GM18519 (cell line): ENCODE measurements around the gene TRIO.

Experiments
- ATAC-seq: cut with Tn5 transposase; IDR thresholded peaks from one replicate; pipeline ENCODE4 v1.9.1; 2021; ENCODE audit warnings: mild to moderate bottlenecking, moderate library complexity; ENCODE audit not compliant: unreplicated experiment, low FRiP score

TRIO gene

GRCh38 chr5:14256756-14257393, 113.7 kb downstream of the TRIO start:
- ATAC-seq: no peak

DNA sequence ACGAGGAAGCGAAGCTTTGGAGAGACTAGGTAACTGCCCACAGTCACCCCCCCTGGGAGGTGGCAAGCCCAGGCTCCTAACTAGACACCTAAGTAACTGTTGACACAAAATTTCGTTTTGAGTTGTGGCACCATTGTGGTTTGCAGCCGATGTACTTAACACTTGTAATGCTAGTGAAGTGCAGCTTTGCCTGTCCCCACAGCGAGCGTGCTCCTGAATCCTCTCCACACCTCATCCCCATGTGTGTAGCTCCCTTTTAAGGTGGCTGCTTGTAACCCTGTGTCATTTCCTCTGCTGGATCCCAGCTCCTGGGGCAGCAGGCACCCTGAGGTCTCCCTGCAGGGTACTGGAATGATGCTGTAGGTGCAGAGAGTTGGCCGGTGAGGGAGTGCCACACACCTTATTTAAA, 114.9 kb downstream of the TRIO start:
- peak; percentile 55 for ATAC-seq

GRCh38 chr5:14258840-14259239, 115.7 kb downstream of the TRIO start:
- peak; percentile 31 for ATAC-seq

GRCh38 chr5:14260637-14261036, 117.5 kb downstream of the TRIO start:
- no peak for ATAC-seq

DNA sequence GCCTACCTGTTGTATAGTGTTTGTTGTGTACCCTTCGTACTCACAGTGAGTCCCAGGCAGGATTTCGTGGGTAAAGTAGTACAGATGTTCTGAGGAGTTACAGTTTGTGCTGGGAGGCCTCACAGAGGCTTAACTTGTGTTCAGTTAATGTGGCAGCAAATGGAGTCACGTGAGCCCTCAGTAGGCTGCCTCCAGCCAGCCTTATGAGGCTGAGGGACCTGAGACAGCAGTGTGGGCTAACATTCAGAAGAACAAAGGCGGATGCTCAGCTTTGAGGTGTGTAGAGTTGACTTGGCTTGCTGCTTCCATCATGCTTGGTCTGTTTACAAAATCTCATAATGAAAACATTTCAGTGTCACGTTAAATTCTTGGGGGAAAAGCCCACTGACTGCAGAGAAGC, 118.1 kb downstream of the TRIO start:
- peak; percentile 33 for ATAC-seq

GRCh38 chr5:14261856-14262611, 118.9 kb downstream of the TRIO start:
- ATAC-seq: no peak

GRCh38 chr5:14263113-14263512, 120.0 kb downstream of the TRIO start:
- ATAC-seq: no peak

DNA sequence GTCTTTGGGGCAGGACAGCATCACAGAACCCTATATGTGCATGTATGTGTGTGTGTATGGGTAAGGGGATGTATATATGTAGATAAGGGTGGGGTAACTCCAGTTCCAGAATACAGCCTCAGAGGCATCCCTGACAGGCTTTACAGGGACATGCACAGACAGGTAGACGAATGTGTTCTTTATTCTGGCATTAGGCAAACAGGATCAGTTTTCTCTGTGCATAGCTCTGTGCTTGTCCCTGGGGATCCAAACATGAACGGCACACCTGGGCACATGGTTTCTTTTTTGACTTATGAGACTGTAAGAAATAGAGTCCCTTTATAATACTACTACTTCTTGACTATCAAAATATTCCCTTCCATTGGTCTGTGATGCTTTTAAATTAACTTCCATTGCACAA, 120.6 kb downstream of the TRIO start:
- ATAC-seq: no peak

DNA sequence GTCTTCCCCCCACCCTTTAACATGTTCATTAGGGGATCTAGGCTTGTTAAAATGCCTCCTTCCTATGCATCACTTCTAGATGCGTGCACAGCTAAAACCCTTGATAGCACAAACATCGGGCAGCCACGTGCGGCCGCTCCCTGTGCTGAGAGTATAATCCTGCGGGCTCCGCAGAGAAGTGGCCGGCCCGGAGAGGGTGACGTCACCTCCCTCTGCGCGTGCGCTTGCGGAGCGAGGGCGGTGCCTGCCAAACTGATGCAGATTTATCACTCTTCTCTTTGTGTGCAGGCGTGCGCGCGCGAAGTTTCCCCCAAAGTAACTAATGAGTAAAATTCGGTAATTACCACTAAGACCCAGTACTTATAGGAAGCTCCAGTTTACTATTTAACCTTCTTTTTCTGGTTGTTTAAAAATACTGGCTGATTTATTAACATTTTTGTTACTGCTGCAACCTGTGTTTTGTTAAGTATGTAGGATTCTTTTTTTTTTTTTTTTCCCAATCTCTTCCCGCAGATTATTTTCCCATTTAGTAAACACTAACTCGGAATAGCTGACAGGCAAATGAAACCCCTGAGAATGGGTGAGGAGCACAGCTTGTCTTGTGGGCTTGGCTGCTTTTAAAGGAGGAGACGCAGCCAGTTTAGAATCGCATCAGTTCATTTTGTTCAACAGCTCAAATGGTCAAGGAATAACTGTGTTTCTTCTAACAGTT, 121.6 kb downstream of the TRIO start:
- ATAC-seq: peak; percentile 76

DNA sequence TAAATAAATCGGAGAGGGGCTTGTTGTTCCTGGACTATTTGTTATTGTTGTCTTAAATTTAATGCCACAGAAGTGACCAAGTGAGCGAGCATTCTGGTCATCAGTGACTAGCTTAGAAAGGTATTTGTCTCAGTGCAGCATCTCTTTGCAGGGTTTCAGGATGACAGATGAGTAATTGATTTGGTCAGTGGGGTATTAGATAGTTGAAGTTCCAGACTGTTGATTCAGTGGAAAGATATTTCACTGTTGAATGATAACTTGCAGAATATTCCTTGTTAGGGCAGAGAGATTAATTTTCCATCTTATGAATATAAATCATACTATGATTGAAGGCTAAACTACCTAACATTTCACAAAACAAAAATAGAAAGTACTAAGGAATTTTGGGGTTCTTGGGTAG, 122.4 kb downstream of the TRIO start:
- no peak for ATAC-seq

- no peak for ATAC-seq
Measured at GRCh38 chr5:14266171-14266570, 123.0 kb downstream of the TRIO start.

DNA sequence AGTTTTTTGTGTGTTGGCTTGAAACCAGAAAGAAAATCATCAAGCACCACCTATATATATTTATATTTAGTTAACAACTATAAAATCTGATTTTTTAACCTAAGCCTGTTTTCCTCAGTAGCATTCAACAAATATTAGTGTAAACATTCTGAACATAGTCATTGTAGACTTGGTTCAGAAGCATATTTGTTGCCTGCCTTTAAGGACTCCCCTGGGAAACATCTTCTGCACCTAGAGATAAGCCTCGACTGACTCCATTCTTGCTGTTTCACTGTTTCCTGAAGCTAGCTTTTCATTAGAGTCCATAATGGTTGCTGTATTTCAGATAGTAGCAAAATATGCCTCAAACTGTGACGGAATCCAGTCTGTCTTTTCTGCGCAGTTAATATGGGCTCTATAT, 123.5 kb downstream of the TRIO start:
- no peak for ATAC-seq

DNA sequence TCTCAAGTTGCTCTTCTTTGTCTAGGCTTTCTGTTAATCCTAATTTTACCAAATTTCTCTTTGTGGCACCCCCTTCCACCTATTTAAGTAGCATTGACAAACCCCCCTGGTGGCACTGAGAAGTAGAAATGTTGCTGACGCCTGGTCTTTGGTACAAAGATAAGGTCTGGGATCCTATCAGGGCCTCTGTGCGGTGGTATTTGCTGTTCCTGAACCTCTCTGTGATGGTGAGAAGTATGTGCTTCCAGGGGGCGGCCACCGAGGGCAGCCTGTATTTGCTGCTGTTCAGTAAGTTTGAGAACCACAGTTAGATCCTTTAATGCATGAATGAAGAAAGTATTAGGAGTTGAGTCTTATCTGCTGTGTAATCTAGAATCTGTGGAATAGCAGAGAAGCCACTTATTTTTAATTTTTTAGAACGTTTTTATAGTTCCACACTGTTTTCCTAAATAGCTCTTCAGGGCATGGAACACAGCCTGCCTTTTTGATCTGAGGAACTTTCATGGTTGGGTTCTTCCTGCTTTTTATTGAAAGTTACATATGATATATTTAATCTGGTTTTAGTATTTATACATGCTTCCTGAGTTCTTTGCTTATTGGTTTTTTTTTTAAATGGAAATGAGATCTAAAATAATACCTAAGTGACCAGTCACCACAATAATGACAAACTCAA, 124.2 kb downstream of the TRIO start:
- ATAC-seq: no peak

GRCh38 chr5:14267991-14268708, 125.0 kb downstream of the TRIO start:
- no peak for ATAC-seq

GRCh38 chr5:14268738-14269137, 125.6 kb downstream of the TRIO start:
- ATAC-seq: no peak

- no peak for ATAC-seq
Measured at GRCh38 chr5:14269395-14269794, 126.3 kb downstream of the TRIO start.

GRCh38 chr5:14270209-14270702, 127.1 kb downstream of the TRIO start:
- peak; percentile 59 for ATAC-seq

DNA sequence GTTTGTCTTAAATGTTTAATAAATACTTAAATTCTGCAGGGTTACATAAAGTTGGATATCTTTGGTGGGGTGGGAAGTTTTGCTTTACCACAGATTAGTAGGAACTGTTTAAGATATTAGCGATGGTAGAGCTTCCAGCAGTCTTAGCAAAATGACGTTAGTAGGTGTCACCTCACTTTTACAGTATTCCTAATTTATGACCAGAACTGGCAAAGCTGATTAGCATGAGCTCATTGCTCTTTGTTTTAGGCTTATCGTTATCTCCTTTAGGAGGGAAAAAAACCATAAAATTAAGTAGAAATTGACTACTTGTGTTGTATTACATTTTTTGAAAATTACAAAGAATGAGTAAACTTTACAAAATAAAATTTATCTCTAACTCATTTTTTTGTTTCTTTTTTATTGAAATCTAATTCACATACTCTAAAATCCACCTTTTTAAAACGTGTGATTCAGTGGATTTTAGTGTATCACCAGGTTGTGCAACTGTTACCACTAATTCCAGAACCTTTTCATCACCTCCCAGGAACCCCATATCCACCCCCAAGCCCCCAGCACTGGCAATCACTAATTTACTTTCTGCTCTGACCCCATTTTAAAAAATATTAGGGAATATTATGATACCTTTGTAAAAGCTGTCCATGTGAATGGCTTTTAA, 129.5 kb downstream of the TRIO start:
- ATAC-seq: no peak

DNA sequence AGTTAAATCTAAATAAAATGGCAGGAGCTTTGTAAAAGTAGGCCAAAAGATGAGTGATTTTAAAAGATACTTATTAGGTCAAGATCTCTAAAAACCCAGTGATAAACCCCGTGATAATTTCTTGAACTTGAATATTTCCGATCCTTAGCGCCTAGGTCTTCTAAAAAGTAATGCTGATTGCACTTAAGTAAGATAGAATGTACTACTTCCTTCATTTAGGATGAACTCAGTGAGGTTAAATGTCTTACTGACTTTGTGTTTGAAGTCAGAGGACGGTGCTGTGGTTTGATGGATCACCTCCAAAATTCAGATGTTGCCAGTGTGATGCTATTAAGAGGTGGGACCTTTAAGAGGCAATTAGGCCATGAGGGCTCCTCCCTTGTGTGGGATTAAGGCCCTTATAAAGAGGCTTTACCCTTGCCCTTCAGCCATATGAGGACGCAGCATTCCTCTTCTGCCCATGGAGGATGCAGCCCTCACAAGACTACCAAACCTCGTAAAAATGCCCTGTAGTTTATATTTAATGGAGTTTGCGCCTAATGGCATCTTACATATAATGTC, 130.1 kb downstream of the TRIO start:
- no peak for ATAC-seq
